Nephron (organoid): Measurements from ENCODE around the gene C15orf39.
"Not testable (repeated sequence)": the region's sequence is repeated elsewhere in the genome, so short reads cannot be mapped to it uniquely, and the experiment has no call there.

ENCODE experiments used
- H3K27ac Mint-ChIP-seq, 3 experiments: 2 replicates each; pipeline ENCODE4 v1.8.0; 2020; ENCODE audit warnings: mixed read lengths in 3 of 3, mild to moderate bottlenecking in 2 of 3, moderate library complexity in 1 of 3
- H3K27me3 Mint-ChIP-seq: 2 replicates; pipeline ENCODE4 v1.8.0; 2021; ENCODE audit warnings: low read depth, mild to moderate bottlenecking, moderate library complexity, mixed read lengths
- H3K36me3 Mint-ChIP-seq: 2 replicates; pipeline ENCODE4 v1.8.0; 2020; ENCODE audit warnings: low read depth, mixed read lengths
- H3K4me1 Mint-ChIP-seq: 2 replicates; pipeline ENCODE4 v1.8.0; 2020; ENCODE audit warnings: mixed read lengths
- H3K4me3 Mint-ChIP-seq, 3 experiments: 2 replicates each; pipeline ENCODE4 v1.8.0; 2020; ENCODE audit warnings: mild to moderate bottlenecking in 3 of 3, mixed read lengths in 3 of 3, moderate library complexity in 2 of 3
- H3K9me3 Mint-ChIP-seq: 2 replicates; pipeline ENCODE4 v1.8.0; 2020; ENCODE audit warnings: mixed read lengths
- TF ChIP-seq, protein P1 (sequence below), 3 experiments: fragments of 200-600 bp; sonication (generic); IDR thresholded peaks; one replicate each; pipeline ENCODE4 v1.5.0; 2021; ENCODE audit warnings: antibody characterized with exemption in 3 of 3; ENCODE audit not compliant: unreplicated experiment in 3 of 3

C15orf39 gene

DNA sequence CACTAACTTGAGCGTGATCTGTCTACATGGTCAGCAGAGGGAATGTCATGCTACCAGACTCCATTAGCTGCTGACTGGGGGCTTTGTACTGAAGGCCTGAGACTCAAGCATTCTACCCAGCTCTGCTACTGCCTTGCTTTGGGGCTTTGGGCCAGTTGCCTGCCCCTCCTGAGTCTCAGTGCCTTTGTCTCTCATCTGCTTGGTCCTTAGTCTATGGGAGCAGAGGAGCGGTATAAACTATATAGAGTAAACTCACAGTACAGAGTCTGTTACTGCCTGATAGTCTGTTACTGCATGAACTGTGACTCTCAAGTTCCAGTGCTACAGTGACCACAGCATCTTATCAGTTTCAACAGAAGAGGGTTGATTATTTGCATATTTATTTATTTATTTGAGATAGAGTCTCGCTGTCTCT, 38.5 kb upstream of the C15orf39 start:
- TF ChIP-seq, protein P1, sequence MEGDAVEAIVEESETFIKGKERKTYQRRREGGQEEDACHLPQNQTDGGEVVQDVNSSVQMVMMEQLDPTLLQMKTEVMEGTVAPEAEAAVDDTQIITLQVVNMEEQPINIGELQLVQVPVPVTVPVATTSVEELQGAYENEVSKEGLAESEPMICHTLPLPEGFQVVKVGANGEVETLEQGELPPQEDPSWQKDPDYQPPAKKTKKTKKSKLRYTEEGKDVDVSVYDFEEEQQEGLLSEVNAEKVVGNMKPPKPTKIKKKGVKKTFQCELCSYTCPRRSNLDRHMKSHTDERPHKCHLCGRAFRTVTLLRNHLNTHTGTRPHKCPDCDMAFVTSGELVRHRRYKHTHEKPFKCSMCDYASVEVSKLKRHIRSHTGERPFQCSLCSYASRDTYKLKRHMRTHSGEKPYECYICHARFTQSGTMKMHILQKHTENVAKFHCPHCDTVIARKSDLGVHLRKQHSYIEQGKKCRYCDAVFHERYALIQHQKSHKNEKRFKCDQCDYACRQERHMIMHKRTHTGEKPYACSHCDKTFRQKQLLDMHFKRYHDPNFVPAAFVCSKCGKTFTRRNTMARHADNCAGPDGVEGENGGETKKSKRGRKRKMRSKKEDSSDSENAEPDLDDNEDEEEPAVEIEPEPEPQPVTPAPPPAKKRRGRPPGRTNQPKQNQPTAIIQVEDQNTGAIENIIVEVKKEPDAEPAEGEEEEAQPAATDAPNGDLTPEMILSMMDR (IDR thresholded peaks at IDR 0.05; ENCODE audit: unreplicated experiment in 3 of 3): no peak
- H3K4me1 Mint-ChIP-seq: peaks cover 5% of the 10 kb centered on the region
- H3K27ac Mint-ChIP-seq: no peak overlapping the region
- H3K9me3 Mint-ChIP-seq: peaks cover 8% of the 10 kb centered on the region
- no peak overlapping the region for H3K4me3 Mint-ChIP-seq
- H3K36me3 Mint-ChIP-seq: no peaks in the 10 kb centered on the region
- peaks cover 7% of the 10 kb centered on the region for H3K27me3 Mint-ChIP-seq

DNA sequence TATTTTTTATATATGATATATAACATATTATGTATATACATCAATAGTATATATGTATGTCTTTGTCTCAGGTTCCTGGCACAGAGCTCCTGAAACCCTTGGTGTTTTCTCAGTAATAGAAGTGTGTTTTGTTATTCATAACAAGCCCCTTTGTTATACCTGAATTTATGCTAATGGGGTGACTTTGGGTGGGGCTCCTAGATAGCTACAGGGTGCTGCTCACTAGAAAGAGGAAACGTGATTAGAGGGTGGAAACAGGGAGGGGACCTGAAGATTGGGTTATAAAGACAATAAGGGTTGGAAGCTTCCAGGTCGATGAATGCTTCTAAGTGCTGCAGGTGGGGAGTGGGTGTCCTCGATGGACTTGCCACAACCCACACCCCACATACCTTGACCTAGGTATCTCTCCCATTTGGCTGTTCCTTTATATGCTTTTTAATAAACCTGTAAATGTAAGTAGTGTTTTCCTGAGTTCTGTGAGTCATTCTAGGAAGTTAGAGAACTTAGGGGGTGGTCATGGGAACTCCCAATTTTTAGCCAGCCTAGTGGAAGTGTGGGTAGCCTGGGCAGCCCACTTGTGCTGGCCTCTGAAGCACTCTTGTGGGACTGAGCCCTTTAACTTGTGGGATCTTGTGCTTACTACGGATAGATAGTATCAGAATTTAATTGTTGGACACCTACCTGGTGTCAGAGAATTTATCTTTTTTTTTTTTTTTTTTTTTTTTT, 36.9 kb upstream of the C15orf39 start:
- peaks cover 5% of the 10 kb centered on the region for H3K4me1 Mint-ChIP-seq
- peaks cover 8% of the 10 kb centered on the region for H3K9me3 Mint-ChIP-seq
- no peak overlapping the region for H3K27ac Mint-ChIP-seq
- TF ChIP-seq, protein P1 (IDR thresholded peaks at IDR 0.05; ENCODE audit: unreplicated experiment in 3 of 3): no peak
- H3K27me3 Mint-ChIP-seq: peaks cover 7% of the 10 kb centered on the region
- H3K36me3 Mint-ChIP-seq: no peaks in the 10 kb centered on the region
- H3K4me3 Mint-ChIP-seq: no peak overlapping the region

DNA sequence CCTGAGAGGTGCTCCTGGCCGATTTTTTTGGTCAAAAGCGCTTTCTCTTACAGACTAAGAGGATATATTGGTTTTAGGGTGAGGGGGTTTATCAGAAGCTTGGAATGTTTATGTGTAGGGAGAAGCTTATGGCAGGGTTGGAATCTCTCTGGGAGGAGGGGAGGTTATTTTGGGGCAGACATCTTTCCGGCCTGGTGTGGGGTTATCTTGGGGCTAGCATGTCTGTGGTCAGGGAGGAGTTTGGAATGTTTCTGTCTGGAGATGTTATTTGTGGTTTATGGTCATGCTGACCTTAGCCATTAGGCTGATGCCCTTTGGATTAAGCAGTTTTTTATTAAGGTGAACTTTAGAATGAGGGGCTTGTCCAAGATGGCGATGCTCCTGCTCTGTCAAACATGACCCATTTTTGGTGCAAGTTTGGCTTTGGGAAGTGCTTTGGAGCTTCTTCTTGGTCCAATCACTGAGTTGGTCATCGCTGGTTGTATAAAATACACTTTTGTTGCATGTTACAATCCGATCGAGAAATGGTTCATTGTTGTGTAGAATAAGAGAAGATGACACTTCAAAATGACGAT, 35.1 kb upstream of the C15orf39 start:
- Mint-ChIP-seq H3K27me3 (peaks cover 10% of the 10 kb centered on the region), H3K4me1 (peaks cover 13% of the 10 kb centered on the region)
- H3K9me3 Mint-ChIP-seq, H3K4me3 Mint-ChIP-seq, H3K36me3 Mint-ChIP-seq, H3K27ac Mint-ChIP-seq: not testable (repeated sequence)

DNA sequence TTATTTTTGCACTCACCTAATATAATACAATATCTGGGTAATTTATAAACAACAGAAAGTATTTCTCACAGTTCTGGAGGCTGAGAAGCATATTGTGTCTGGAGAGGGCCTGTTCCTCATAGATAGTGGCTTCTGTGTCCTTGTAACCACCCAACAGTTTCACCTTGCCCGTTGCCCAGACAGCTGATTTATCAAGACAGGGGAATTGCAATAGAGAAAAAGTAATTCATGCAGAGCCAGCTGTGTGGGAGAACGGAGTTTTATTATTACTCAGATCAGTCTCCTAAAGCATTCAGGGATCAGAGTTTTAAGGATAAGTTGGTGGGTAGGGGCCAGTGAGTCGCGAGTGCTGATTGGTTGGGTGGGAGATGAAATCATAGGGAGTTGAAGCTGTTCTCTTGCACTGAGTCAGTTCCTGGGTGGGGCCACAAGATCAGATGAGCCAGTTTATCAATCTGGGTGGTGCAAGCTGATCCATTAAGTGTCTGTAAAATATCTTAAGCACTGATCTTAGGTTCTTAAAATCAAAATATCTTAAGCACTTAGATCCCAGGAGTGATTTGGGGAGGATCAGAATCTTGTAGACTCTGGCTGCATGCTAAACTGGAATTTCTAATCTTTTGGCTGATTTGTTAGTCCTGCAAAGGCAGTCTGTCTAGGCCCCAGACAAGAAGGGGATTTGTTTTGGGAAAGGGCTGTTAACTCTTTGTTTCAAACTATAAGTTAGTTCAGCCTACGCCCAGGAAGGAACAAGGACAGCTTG, 33.9 kb upstream of the C15orf39 start:
- H3K9me3 Mint-ChIP-seq: peaks cover 8% of the 10 kb centered on the region
- peaks cover 18% of the 10 kb centered on the region for H3K4me1 Mint-ChIP-seq
- H3K4me3 Mint-ChIP-seq: no peak overlapping the region
- peaks cover 15% of the 10 kb centered on the region for H3K27me3 Mint-ChIP-seq
- H3K36me3 Mint-ChIP-seq: no peaks in the 10 kb centered on the region
- no peak overlapping the region for H3K27ac Mint-ChIP-seq
- TF ChIP-seq, protein P1 (IDR thresholded peaks at IDR 0.05; ENCODE audit: unreplicated experiment in 3 of 3): no peak

DNA sequence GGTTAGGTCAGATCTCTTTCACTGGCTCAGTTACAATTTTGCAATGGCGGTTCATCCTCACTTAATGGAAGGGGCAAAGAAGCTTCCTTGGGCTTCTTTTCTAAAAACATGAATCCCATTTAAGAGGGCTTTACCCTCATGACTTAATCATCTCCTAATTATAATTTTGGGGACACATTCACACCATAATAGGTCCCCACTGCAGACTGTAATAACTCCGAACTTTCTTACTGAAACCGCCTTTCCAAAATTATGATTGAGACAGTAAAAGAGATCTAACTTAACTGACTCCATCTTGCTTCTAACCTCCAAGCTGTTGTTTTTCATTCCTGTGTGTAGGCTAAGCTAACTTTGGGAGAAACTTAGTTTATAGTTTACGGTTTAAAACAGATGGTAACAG, 33.3 kb upstream of the C15orf39 start:
- Mint-ChIP-seq H3K27me3 (peaks cover 15% of the 10 kb centered on the region), H3K27ac (no peak overlapping the region), H3K36me3 (no peaks in the 10 kb centered on the region), H3K9me3 (peaks cover 8% of the 10 kb centered on the region), H3K4me3 (no peak overlapping the region), H3K4me1 (peaks cover 18% of the 10 kb centered on the region)
- TF ChIP-seq, protein P1 (IDR thresholded peaks at IDR 0.05; ENCODE audit: unreplicated experiment in 3 of 3): no peak

DNA sequence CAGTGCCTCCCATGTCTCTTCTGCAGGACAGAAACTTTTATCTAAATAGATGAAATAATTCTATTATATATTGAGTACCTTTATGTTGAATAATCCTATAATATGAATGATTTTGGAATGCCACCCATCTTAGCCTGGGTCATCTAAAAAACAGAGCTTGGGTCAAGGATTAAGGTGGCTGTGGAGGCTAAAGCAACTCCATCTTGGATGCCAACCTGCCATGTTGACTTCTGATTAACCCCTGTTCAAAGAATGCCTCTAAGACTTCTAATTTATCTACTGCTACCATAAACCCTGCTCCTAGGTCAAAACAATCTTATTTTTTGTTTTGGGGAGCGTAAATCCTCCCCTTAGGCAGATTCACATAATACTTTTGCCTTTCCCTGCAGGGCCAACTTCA, 31.5 kb upstream of the C15orf39 start:
- no peak overlapping the region for H3K27ac Mint-ChIP-seq
- H3K36me3 Mint-ChIP-seq: no peaks in the 10 kb centered on the region
- peaks cover 15% of the 10 kb centered on the region for H3K27me3 Mint-ChIP-seq
- TF ChIP-seq, protein P1 (IDR thresholded peaks at IDR 0.05; ENCODE audit: unreplicated experiment in 3 of 3): no peak
- H3K9me3 Mint-ChIP-seq: peaks cover 8% of the 10 kb centered on the region
- H3K4me3 Mint-ChIP-seq: no peak overlapping the region
- H3K4me1 Mint-ChIP-seq: peaks cover 18% of the 10 kb centered on the region
